Measurements from ENCODE around the gene MYL6. TPM values are rescaled to one million over a fixed set of nuclear protein-coding genes. Genes with fewer than 3 reads are reported as not detected.

Gene MYL6
- total RNA-seq, 1 donor from 2014 or later: 1,476 TPM

- DNase-seq (ENCODE audit: low spot score in 2 of 2): no peak
- no peak for TF ChIP-seq CTCF (IDR thresholded peaks at IDR 0.05)
- Histone ChIP-seq H3K9me3 (no peaks in the 10 kb centered on the region), H3K4me1 (peaks cover 12 to 14% of the 10 kb centered on the region in 2 donors), H3K4me3 (no peak overlapping the region), H3K27ac (no peak overlapping the region), H3K36me3 (peaks cover 13 to 32% of the 10 kb centered on the region in 2 donors), H3K27me3 (no peaks in the 10 kb centered on the region)
- intact Hi-C loops (cut with DNase I): no loop called here
Measured at GRCh38 chr12:56121204-56121870, 36.8 kb upstream of the MYL6 start.

GRCh38 chr12:56122637-56123036, 35.5 kb upstream of the MYL6 start:
- no peak for TF ChIP-seq CTCF (IDR thresholded peaks at IDR 0.05)
- no peak for DNase-seq (ENCODE audit: low spot score in 2 of 2)
- peaks cover 19 to 26% of the 10 kb centered on the region in 2 donors for H3K4me1 ChIP-seq
- H3K9me3 ChIP-seq: no peaks in the 10 kb centered on the region
- peaks cover 13 to 32% of the 10 kb centered on the region in 2 donors for H3K36me3 ChIP-seq
- H3K27me3 ChIP-seq: no peaks in the 10 kb centered on the region
- intact Hi-C loops (cut with DNase I): no loop called here
- no peak overlapping the region for H3K27ac ChIP-seq
- H3K4me3 ChIP-seq: no peak overlapping the region

DNA sequence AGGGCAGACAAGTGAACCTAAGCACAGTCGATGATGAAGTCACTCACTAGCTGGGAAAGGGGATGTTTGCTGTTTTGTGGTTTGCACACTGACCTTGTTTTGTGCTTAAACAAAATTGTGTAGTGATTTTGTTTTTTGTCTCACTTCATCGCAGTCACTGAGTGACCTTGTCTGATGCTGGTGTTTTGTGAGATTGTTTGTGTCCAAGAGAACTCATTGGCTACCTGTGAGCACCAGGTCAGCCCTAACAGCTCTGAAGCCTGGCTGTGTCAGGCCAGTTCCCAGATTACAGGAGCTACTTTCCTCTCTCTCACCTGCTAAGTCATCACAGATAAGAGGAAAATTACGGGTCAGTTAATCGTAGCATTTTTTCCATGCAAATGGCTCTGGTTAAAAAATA, 34.0 kb upstream of the MYL6 start:
- Histone ChIP-seq H3K27me3 (no peaks in the 10 kb centered on the region), H3K4me3 (no peak overlapping the region), H3K9me3 (no peaks in the 10 kb centered on the region), H3K4me1 (peaks cover 15 to 20% of the 10 kb centered on the region in 2 donors), H3K36me3 (peaks cover 13 to 32% of the 10 kb centered on the region in 2 donors), H3K27ac (no peak overlapping the region)
- TF ChIP-seq CTCF (IDR thresholded peaks at IDR 0.05): no peak
- intact Hi-C loops (cut with DNase I): no loop called here
- DNase-seq (ENCODE audit: low spot score in 2 of 2): no peak

GRCh38 chr12:56126732-56127239, 31.4 kb upstream of the MYL6 start:
- peak overlapping the region; percentile 49 to 61 for H3K4me3 ChIP-seq
- intact Hi-C loops (cut with DNase I): loop anchor here (1.0 to 5.0 kb wide), 3 partner anchors 8 to 961 kb away; partner anchors contain the start of genes NAB2, SMARCC2 and ZC3H10

DNA sequence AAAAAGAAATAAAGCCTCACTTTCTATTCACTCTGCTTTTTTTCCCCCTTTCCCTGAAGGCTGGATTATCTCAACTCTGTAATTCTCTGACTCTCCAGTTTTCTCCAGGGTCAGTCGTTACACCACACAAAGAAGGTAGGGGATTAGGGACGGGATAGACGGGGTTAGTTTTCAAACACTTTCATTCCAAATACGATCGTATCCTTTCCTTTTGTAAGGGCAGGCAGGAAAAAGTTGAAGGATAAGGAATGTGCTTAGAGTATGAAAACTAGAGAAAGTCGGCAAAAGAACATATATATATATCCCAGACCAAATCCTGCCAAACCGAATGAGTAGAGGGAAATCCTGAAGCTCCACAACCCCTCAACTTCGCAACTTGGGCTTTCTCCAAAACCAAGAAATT, 30.7 kb upstream of the MYL6 start:
- peak overlapping the region; percentile 74 to 78 for H3K27ac ChIP-seq
- H3K4me3 ChIP-seq: peak overlapping the region; percentile 49 to 61
- H3K9me3 ChIP-seq: no peaks in the 10 kb centered on the region
- TF ChIP-seq CTCF (IDR thresholded peaks at IDR 0.05): no peak
- no peak for DNase-seq (ENCODE audit: low spot score in 2 of 2)
- H3K27me3 ChIP-seq: no peaks in the 10 kb centered on the region
- peaks cover 9 to 21% of the 10 kb centered on the region in 2 donors for H3K4me1 ChIP-seq
- peaks cover 19 to 28% of the 10 kb centered on the region in 2 donors for H3K36me3 ChIP-seq
- intact Hi-C loops (cut with DNase I): loop anchor here (1.0 to 5.0 kb wide), 2 partner anchors 9 to 960 kb away; partner anchors contain the start of genes NAB2 and ZC3H10

More at GRCh38 chr12:56126732-56127239, 31.4 kb upstream of the MYL6 start:
- H3K36me3 ChIP-seq: peaks cover 12 to 28% of the 10 kb centered on the region in 2 donors
- peaks cover 9 to 21% of the 10 kb centered on the region in 2 donors for H3K4me1 ChIP-seq
- no peaks in the 10 kb centered on the region for H3K27me3 ChIP-seq
- no peak for TF ChIP-seq CTCF (IDR thresholded peaks at IDR 0.05)
- DNase-seq (ENCODE audit: low spot score in 2 of 2): no peak
- no peaks in the 10 kb centered on the region for H3K9me3 ChIP-seq
- H3K27ac ChIP-seq: peak overlapping the region; percentile 74 to 78

All from ascending aorta (tissue), 2 donors.